Measurements from ENCODE around the gene LYVE1.
"Not testable (repeated sequence)": the region's sequence is repeated elsewhere in the genome, so short reads cannot be mapped to it uniquely, and the experiment has no call there.

Gene LYVE1

DNA sequence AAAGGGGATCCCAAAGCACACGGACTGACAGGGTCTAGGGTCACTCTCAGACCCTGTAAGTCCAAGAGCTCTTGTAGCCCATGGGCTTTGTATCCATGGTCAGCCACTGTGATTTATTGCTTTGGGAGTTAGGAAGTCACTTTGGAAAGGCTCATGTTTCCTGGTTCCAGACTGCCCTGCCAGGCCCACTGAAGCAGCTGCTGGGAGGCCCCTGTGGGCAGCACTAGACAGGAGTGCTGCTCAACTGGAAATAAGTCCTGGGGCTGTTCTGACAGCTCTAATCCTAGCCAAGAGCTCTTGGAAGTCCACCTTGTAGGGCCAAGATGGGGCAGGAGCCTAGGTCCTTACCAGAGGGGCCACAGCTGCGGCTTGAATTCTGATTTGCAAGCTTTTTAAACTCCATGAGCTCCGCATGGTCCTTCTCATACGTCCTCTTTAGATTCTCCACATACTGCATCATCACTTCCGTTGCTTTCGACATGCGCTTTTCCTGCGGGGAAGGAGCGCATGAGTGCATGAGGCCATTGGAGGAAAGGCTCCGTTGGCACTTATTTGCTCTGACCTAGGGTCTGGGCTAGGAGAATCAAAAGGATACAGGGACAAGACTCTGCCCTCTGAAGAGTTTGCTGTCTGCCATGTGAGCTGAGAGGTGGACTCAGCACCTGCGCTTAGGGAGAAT is 32.2 kb upstream of the LYVE1 start:
- H3K27ac ChIP-seq, result no peak overlapping the region
- no peak for TF ChIP-seq ZFX (IDR thresholded peaks at IDR 0.05)
- TF ChIP-seq CTCF (conservative IDR thresholded peaks at IDR 0.05), result no peak

DNA sequence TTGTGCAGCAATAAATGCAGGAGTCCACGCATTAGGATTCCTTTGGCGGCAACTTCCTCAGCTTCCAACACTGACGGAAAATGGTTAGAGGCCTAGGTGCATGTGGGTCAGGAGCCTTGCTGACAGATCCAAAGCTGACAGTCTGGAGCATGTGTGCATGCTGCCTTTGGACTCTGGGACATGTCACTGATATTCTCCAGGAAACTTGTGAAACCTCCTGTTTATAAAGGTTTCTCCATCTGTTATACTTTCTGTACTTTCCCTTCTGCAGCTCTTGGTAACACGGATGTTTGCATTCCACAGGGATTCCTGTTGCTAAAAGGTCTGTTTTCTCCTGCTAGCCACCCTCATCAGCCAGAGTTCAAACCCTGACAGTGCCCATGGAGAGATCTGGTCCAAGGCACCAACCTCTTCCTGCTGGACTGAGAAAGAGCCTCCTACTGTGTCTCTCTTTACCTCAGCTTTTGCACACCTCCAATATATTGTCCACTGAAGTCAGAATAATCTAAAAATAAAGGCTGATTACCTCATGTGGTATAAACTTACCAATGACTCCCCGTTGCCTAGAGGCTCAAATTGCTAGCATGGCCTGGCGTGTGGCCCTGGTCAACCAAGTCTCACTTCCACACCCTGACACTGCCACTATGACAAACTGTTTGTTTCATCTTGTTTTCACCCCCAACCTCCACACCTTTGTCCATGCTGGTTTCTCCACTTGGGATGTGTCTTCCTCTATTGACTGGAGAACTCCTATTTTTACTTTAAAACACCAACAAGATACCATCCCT is 31.1 kb upstream of the LYVE1 start:
- no peak for TF ChIP-seq ZFX (IDR thresholded peaks at IDR 0.05)
- TF ChIP-seq CTCF (conservative IDR thresholded peaks at IDR 0.05), result no peak
- no peak overlapping the region for H3K27ac ChIP-seq

DNA sequence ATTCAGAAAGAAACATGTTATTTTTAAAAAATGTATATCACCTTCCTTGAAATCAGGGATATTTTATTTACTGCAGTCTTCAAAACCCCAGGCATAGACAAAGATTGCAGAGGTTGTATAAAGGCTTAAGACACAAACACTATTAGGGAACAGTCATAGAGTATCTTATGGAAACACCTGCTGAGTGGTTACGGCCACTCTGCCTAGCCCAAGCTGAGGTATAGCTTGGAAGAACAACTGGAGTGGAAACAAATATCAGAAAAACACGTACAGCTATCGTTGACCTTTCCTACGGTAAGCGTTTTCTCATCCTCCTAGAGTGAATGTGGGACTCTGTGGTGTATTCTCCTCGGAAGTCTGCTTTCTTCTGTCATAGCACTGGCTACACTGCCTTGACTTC is 30.4 kb upstream of the LYVE1 start:
- no peak for TF ChIP-seq CTCF (conservative IDR thresholded peaks at IDR 0.05)
- no peak for TF ChIP-seq ZFX (IDR thresholded peaks at IDR 0.05)
- no peak overlapping the region for H3K27ac ChIP-seq

- TF ChIP-seq CTCF (conservative IDR thresholded peaks at IDR 0.05) (no peak), ZFX (IDR thresholded peaks at IDR 0.05) (no peak)
- H3K27ac ChIP-seq, result no peak overlapping the region
These were observed 29.4 kb upstream of the LYVE1 start for GRCh38 chr11:10597877-10598351.

- H3K27ac ChIP-seq, result not testable (repeated sequence)
These were observed 27.4 kb upstream of the LYVE1 start for GRCh38 chr11:10595840-10596239.

DNA sequence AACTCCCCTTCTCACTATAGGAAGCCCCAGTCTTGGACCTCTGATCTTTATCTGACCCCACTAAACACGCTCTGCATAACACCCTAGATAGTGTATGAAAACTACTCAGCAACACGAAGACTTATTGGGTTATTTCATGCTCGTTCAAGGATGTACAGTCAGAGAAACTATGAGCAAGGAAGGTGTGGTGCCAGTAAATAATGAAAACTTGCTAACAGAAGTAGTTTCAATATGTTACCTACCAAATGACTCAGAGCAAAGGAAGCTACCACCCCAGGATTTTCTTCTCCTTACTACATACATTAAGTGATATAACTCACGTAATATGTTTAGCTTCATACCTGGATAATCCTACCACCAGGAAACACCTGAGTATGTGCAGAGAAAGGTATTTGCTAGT is 25.9 kb upstream of the LYVE1 start:
- TF ChIP-seq ZFX (IDR thresholded peaks at IDR 0.05), result no peak
- no peak for TF ChIP-seq CTCF (conservative IDR thresholded peaks at IDR 0.05)
- H3K27ac ChIP-seq, result no peak overlapping the region

GRCh38 chr11:10592331-10592730 is 23.9 kb upstream of the LYVE1 start:
- TF ChIP-seq ZFX (IDR thresholded peaks at IDR 0.05), result no peak
- no peak for TF ChIP-seq CTCF (conservative IDR thresholded peaks at IDR 0.05)
- no peak overlapping the region for H3K27ac ChIP-seq

Measured in C4-2B (cell line).